Stimulated activated CD4-positive, alpha-beta T cell treated with anti-CD3 and anti-CD28 coated beads, Interleukin-12 subunit alpha, Interleukin-12 subunit beta, amount 100 ng/mL, for 48 hours (primary cell): ENCODE data around the gene CLDND1.

Experiments
- DNase-seq, 3 donors: peaks; one replicate each; pipeline ENCODE4 v3.0.0-alpha.2; 2020; ENCODE audit warnings: low read depth in 2 of 3, low spot score in 1 of 3

The CLDND1 gene

DNA sequence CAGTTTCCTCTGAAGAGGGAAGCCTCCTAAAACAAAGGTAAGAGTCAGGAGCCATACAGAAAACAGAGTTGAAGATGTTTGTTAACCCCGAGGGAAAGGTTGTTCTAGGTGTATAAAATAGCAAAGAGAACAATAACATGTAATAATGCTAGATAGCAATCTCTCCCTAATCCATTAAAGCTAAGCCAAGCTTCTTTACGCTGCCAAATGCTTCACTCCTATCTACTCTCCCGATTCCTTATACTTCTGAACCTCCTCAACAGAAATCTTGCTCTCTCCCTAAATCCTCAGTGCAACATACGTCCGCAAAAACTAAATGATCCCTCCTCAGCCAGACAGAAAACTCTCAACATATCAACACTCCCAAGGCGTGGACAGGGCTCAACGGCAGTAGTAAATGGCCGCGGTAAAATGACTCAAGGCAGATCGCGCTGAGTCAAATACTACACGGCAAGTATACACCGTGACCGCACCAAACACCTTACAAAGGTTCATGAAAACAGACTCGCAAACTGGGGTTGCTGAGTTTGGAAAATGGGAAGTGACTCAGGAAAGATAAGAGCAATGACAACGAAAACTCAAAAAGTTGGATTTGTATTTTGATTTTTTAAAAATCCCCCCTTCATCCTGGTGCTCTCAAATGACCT is 682 bp downstream of the CLDND1 start:
- peak; percentile 46 to 49 (median 47) for DNase-seq

DNA sequence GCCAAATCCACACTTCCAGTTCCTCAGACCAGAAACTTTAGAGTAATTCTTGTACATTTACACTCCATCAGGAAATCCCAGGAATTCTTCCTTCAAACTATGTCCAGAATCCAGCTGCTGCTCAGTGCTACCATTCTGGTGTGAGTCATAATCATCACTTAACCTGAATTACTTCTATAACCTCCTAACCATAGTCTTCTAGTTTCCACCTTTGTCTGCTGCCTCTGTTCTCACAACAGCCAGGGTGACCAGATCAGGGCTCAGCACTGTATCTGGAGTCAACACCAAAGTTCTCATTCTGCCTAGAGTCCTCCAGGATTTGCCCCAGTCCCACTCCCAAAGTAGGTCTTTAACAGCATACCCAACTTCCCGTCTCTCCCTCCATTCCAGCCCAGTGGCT is 3.4 kb downstream of the CLDND1 start:
- no peak for DNase-seq

DNA sequence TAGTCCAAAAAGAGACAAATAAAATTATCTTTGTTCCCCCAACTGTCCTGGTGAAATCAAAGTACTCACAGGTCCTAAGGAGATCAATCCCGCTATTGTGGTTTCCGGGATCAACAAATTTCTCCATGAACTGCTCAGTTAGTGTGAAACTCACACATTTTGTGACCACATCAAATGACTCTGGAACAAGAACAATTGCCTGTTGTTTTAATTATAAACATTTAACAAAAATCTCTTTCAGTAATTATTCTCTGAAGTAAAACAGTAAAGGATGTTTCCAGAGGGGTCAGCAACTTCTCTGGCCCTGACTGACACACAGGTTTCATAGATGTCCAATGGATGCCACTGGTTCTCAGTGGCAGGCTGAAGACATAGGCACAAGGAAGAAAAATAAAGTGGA is 3.9 kb downstream of the CLDND1 start:
- no peak for DNase-seq

DNA sequence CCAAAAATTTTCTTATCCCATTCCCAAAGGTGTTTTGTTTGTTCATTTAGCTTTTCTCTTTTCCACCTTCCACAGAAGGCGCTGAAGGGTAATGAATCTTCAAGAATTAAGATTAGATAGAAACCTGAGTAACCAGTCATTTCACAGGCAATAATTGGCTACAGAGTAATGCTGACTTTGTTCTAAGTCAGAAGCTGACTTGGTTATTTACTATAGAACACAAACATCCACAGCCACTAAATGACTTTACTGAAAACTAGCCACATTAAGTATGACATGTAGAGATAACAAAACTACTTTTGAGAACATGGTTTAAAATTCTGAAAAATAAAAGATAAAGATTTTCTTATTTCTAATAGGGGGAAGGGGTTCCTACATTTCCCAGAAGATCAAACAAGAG is 7.8 kb downstream of the CLDND1 start:
- DNase-seq: no peak

DNA sequence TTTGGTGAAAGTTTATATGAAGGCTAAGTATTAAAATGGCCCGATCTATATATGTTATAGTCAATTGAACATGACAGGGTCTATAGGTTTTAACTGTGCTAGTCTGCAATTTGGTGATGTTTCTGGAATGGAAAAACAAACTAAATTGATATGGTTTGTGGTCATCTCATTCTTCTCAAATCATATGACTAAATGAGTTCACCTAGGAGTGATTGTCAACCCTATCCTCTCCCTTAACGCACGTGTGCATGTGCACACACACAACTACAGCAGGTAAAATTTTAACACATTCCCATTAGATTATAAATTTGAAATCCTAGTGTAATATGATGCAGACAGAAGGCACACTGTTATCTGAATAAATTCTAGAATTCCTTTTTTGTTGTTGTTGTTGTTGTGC is 9.0 kb downstream of the CLDND1 start:
- no peak for DNase-seq

DNA sequence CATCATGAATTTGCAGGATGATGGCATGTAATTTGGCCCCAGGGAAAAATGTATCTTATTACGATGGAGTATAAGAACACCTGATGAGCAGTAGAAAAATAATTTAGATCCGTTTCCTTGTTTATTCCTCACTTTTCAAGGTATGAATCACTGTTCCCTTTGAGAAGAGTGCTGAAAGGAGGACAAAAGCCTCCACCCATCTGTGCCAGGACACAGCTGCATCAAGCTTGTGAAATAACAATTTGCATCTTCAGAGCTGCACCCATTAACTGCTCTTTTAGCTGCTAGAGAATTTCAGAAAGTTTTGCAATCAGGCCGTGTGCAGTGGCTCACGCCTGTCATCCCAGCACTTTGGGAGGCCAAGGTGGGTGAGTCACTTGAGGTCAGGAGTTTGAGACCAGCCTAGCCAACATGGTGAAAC is 9.6 kb downstream of the CLDND1 start:
- no peak for DNase-seq

DNA sequence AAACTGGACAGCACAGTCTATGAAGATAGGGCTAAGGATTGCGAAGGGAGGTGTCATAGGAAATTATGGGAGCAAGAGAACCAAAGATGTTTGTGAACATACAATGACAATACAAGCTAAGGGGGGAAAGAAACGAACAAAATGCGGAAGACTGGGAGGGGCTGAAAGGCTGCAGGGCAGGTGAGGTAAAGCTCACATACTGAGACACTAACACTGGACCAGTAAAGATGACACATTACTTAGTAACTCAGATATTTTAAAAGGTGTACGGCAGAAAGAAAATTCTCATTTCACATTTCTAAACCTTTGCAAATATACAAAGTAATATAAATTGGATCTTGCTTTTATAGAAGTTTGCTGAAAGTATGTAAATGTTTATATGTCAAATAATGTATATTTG is 10.1 kb downstream of the CLDND1 start:
- DNase-seq: no peak

DNA sequence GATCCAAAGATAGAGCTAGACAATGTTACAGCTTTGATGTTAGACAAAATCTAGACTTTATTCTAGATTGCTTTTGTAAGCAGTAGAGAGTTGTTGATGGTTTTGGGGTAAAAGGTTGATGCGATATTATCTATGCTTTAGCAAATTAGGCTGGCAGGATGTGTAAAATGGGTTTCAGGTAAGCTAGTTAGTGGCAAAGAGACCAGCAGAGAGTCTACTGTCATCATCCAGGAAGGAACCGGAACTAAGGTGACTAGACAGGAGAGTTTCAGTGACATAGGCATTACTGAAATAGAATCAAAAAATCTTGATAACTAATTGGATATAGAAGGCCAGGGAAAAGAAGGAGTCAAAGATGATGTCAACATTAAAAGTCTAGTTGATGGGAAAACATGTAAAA is 14.1 kb downstream of the CLDND1 start:
- DNase-seq: no peak

DNA sequence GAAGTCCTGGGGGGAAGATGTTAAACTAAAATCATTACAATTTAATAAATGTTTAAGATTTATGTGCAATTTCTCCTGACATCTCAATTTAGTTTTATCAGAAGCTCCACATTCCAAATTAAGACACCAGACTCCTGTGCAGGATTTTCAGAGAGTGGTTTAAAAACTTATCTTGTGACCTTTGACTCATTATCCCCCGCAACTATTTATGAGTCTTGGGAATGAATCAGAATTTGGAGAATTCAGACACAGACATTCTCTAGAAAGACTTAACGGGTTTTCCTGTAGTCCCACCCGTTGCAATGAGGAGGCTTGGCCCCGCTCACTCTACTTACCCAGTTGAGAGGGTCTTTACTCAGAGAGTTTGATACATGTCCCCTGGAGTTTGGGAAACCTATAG is 18.2 kb downstream of the CLDND1 start:
- no peak for DNase-seq

DNA sequence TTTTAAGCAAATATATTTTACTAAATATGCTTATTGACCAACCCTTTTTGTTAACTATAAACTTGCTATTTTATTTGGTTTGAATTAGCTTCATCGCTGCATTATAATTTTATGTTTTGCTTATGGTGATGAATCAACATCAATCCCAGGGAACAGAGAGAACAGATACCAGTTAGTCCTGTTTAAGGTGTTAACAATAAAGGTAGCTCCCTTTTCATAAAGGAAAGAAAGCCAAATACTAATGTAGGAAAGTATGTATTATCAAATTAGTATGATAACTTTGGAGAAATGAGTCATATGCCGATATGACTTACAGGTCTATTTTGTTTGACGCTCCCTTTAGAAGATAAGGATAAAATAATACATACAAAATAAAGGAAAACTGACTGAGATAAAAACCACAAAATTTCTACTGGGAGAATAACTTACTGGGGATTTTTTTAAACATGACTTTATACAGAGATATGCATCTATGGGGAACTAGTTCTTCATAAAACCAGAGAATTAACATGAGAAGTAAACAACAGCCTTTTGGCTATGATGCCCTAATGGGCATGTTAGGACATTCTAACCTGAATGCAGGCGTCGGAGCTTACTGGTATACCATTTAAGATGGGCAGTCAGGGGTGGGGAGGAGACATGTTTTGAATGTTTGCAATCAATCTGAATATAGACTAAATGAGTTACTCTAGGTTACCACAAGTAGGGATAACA is 20.7 kb downstream of the CLDND1 start:
- DNase-seq: no peak

DNA sequence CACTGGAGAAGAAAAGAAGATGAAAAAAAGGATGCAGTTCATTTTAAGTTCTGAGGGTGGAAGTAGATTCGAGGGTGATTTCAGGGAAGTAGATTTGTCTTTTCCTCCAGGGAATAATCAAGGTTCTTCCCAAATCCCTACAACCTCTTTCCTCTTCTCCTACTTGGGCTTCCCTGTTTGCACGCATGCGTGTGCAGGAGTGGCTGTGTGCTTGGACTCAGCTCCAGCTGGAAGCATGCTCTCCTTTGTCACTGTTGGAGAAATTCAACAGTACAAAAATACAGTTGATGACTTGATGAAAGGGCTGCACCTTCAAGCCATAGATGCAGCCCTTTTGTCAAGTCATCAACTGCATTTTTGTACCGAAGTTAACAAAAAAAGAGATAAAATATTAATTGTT is 21.4 kb downstream of the CLDND1 start:
- DNase-seq: no peak

DNA sequence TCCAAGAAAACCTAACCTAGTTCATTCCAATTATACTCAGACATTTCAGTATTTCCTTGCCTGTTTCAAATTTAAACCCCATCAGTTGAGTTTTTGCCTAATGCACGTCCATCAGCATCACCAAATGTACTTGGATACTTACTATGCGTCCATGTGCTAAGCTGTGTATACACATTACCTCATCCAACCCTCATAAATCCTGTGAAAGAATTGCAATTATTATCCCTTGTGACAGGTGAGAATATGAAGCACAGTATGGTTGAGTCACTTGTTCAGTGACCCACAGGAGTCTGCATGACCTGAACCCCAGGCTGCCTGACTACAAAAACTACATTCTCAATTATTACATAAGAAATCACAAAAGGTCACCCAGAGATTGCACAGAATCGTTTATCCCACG is 22.7 kb downstream of the CLDND1 start:
- DNase-seq: no peak

DNA sequence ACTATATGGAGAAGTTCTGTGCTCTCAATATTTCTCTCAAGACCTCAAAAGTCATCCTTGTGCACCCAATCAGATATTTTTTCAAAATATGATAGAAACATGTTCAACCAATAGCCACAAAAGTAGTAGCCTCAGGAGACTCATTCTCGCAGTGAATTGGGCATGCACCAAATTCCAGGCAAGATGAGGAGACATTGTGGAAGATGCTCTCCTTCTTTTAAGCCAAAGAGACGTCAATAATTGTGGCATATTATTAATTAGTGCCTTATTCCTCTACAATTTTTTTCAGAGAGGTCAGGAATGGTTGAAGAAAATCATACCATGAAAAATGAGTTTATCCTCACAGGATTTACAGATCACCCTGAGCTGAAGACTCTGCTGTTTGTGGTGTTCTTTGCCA is 25.3 kb downstream of the CLDND1 start, which contains the start of gene OR5K2:
Gene OR5K2 (plus strand): TSS at position 301 of the 400 bp plus-strand sequence. CDS start 0 bp downstream, at position 301.
- DNase-seq: no peak

DNA sequence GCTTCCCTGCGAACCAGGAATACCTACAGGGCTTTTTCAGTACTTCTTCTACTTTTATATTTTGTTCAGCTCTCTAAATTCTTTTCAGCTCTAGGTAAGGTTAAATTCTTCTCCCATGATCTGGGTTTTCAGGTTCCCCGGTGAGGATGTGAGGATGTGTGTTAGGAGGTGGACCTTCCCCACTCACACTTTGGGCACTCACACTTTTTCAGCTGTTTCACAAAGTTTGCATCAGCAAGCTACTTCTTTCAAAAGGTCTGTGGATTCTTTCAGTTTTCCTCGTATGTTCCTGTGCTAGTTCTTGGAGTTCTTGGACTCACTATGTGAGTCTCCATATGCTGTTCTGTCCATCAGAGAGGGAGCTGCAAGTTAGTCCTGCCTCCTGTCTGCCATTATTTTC is 39.1 kb downstream of the CLDND1 start:
- DNase-seq: no peak

DNA sequence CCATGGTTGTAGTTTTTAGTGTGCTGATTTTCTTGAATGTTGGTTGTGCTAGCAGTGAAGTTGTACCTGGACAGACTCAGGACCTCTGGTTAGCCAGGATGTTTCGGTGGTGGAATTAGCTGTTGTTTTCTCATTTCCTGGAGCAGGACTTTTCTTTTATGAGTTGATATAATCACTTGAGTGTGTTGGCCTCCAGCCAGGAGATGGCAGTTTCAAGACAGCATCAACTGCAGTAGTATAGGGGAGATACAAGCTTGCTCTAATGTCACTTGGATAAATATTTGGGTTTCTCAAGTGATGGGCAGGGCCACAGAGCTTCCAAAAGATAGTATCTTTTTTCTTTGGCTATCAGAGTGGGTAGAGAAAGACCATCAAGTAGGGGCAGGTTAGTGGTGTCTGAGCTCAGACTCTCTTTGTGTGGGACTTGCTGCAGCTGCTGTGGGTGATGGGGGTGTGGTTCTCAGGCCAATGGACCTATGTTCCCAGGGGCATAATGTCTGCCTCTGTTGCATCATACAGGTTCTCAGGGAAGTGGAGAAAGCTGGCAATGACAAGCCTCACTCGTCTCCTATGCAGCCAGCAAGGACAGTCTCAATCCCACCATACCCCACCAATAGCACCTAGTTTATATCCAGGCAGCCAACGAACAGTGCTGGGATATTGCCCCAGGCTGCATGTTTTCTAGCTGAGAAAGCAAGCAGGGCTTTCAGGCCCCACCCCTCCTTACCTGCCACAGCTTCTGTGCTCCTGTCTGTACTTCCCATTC is 39.8 kb downstream of the CLDND1 start:
- no peak for DNase-seq
